AG09319 (cell line): ENCODE measurements around the gene HSF2.

Experiments
- DNase-seq: peaks from one replicate; pipeline ENCODE4 v3.0.0-alpha.2; 2010; ENCODE audit warnings: low read depth; ENCODE audit errors: extremely low read depth
- TF ChIP-seq, protein P1 (sequence below): IDR thresholded peaks from 2 replicates; pipeline ENCODE4 v1.5.1; 2011; ENCODE audit warnings: low read depth, mild to moderate bottlenecking, inconsistent platforms, low read length, moderate library complexity

The HSF2 gene, protein sequence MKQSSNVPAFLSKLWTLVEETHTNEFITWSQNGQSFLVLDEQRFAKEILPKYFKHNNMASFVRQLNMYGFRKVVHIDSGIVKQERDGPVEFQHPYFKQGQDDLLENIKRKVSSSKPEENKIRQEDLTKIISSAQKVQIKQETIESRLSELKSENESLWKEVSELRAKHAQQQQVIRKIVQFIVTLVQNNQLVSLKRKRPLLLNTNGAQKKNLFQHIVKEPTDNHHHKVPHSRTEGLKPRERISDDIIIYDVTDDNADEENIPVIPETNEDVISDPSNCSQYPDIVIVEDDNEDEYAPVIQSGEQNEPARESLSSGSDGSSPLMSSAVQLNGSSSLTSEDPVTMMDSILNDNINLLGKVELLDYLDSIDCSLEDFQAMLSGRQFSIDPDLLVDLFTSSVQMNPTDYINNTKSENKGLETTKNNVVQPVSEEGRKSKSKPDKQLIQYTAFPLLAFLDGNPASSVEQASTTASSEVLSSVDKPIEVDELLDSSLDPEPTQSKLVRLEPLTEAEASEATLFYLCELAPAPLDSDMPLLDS

DNA sequence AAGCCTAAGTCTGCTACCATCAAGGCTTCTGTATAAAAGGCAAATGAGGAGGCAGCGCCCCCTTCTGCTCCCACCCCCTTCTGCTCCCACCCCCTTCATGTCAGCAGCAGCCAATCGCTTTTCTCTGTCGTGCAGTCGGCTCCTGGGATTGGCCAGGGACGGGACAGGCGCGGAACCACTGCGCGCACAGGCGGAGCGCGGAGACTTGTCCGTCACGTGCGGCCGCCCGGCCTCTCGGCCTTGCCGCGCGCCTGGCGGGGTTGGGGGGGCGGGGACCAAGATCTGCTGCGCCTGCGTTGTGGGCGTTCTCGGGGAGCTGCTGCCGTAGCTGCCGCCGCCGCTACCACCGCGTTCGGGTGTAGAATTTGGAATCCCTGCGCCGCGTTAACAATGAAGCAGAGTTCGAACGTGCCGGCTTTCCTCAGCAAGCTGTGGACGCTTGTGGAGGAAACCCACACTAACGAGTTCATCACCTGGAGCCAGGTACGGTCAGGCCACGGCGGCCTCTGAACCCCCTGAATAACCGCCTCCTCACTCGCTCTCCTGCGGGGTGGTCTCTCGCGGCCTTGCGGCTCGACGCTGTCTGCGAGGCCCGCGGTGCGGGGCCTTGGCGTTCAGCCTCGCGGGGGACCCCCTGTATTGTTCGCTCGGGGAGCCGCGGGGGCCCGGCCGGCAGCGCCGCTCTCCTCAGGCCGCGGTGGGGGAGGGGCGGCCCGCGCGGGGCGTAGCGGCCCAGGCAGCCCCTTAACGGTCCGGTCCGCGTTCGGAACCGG lies at the start of gene HSF2:
TSS of gene HSF2 (plus strand) at position 305 of the 773 bp plus-strand sequence. CDS start at position 391, 86 bp downstream.
- peak; percentile 96 for DNase-seq
- TF ChIP-seq, protein P1, sequence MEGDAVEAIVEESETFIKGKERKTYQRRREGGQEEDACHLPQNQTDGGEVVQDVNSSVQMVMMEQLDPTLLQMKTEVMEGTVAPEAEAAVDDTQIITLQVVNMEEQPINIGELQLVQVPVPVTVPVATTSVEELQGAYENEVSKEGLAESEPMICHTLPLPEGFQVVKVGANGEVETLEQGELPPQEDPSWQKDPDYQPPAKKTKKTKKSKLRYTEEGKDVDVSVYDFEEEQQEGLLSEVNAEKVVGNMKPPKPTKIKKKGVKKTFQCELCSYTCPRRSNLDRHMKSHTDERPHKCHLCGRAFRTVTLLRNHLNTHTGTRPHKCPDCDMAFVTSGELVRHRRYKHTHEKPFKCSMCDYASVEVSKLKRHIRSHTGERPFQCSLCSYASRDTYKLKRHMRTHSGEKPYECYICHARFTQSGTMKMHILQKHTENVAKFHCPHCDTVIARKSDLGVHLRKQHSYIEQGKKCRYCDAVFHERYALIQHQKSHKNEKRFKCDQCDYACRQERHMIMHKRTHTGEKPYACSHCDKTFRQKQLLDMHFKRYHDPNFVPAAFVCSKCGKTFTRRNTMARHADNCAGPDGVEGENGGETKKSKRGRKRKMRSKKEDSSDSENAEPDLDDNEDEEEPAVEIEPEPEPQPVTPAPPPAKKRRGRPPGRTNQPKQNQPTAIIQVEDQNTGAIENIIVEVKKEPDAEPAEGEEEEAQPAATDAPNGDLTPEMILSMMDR: peak; percentile 35

DNA sequence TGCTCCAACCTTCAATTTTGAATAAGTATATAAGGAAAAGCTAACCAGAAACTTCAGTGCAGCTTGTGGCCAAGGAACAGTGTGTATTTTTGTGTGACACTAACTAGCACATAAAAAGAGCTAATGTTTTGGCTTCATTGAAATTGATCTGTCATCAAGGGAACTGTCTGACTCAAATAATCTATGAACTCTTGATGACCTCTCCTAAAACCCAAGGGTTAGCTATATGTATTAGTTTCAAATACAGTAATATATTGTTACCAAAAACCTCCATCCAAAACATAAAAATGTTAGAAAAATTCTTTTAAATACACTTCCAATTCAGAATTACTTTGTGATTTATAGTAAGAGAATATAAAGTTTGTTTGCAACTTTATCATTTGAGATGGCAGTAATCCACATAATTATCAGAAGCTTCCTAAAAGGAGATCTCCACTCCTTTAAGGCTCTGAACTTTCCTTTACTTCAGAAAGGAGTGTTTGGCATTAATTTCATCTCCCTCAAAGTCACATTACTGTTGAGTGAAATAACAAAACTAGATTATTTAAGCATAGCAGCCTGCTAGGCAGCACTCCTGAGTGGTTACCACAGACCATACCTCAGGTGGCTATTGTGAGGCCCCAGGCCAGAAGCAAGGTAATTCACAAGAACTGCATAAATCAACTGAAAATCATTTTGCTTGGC lies 46.3 kb upstream of the HSF2 start:
- TF ChIP-seq, protein P1: no peak
- no peak for DNase-seq

DNA sequence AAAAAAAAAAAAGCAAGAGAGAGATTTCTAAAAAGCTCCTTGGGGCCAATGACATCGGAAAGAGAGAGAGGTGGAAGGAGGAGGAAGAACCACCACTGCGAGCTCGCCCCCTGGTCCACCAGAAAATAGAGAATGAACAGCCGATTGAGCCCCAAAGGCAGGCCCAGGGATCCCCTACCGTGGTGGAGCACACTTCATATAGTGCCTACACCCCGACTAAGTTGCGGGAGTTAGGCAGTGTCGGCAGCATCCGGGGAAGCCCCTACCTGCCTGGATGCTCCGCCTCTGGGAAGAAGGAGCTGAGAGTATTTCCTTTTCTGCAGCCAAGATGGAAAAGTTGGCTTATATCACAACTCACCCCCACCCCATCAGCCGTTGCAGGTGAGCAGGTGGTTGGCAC lies 38.6 kb upstream of the HSF2 start:
- DNase-seq: no peak
- TF ChIP-seq, protein P1: no peak

DNA sequence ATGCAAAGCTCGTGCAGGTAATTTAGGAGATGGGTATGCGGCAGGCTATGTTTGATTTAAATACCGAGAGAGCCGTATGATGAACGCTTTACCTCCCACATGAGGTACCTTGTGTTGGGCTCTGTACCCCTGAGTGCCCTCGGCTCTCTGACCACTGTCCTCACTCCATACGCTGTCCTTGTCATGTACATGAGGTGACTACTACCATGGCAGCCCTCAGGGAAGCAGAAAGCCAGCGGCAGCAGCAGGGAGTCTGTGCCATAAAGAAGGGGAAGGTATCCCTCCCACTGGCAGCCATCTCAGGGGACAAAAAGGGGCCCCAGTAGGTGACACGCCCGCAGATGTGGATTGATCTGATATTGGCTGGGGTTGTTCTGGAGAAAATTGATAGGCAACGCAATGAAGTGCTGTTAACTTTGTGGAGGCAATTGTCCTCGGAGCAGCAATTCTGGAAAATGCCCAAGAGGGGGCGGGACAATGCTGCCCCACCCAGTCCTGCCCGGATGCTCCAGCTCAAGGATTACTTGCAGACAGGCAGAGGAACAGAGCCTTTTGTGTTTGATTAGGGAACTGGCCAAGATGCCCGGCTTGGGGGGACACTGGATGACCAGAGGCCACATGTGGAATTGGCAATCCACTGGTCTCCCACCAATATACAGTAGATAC lies 38.0 kb upstream of the HSF2 start:
- TF ChIP-seq, protein P1: no peak
- DNase-seq: no peak

DNA sequence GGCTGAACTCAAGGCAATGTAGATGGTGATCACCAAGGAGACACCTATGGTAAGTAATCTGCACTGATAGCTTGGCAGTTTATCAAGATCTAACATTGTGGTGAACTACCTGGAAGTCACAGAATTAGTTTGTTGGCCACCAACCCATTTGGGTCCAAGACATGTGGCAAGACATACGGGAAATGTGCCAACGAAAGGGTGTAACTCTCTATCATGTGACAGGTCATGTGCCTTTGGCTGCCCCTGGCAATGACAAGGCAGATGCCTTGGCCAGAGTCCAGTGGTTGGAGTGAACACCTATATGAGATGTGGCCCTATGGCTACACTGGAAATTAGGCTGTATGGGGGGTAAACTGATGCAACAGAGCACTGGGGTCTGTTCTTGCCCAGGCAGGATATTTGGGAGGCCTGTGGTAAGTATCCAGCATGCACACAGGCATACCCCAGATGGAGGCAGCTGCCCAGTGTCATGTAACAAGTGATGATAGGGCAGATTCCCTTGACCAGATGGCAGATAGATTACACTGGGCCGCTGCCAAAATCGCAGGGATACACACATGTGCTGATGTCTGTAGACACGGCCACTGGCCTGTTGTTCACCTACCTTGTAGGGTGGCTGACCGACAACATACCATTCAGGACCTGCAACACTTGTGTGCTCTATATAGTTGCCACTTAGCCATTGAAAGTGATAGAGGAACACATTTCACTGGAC lies 35.5 kb upstream of the HSF2 start:
- TF ChIP-seq, protein P1: no peak
- DNase-seq: no peak

DNA sequence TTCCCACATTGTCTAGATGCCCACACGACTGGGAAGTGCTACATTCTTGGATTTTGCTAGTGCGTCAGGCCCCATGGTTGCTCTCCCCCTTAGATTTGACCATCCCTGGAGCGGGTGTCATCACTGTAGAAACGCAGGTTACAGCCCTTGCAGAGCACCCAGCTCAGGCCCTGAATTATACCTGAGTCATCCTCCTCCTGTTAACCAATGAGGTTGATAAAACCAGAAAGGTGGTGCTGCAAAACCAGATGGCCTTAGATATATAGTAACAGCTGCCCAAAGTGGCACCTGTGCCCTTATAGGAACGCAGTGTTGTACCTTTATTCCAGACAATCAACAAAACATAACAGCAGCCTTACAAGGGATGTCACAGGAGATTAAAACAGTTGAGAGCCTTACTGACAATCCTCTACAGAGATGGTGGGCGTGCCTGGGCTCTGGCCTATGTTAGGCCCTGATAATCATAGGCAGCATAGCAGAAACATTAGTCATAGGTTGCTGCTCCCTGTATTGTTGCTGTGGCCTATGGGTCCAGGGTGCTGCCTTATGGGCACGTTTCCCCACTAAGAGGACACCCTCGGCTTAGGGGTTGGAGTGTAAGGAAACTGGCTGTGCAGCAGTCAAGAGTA lies 33.6 kb upstream of the HSF2 start:
- no peak for DNase-seq
- TF ChIP-seq, protein P1: no peak
